ENCODE measurements around the gene SETDB2.

Gene SETDB2

DNA sequence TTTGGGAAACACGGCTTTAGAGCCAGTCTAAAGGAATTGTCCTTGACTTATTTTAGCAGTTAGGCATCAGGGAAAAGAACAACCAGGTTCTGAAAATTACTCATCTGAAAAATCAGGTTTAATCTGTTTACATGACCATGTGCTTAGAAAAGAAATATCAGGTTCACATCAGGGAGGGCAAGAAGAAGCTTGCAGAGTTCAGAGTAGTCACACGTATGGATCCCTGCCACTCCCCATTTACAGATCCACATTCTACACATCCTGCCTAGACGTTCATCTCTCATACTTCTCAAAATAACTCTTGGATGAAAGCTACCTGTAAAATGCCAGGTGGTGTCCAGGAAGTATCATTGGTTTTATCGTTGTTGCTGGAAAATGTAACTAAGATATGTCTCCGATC, 37.7 kb downstream of the SETDB2 start:
- DNase-seq: no peak

DNA sequence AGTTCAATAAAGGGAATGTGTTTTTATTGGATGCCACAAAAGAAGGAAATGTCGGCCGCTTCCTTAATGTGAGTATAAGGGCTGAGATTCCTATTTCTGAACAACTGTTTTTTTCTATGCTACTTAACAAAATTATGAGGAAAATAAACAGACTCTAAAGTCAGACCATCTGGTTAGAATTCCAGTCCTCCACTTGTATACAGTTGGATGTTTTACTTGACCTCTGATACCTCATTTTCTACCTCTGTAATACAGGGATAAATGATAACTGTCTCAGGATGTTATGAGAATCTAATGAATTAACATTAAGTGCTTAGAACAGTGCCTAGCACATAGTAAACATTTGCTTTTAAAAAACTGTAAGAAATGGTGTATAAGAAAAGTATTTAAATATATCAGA, 44.5 kb downstream of the SETDB2 start:
- no peak for DNase-seq

DNA sequence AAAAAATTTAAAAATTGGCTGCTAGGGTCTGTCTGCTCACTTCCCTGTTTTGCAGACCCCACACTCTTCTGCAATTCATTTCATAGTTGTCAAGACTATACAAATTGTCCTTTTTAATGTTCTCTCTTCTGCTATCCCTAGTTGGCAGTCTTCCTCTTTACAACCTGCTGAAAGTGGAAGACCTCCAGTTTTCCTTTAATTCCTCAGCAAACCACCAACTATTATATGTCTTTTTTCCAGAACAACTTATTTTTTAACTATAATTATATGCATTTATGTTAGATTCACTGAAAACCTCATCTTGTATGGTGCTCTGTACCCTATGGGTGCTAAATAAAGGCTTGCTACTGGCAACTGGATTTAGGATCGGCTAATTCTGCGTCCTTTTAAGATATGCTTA, 50.6 kb downstream of the SETDB2 start:
- no peak for DNase-seq

DNA sequence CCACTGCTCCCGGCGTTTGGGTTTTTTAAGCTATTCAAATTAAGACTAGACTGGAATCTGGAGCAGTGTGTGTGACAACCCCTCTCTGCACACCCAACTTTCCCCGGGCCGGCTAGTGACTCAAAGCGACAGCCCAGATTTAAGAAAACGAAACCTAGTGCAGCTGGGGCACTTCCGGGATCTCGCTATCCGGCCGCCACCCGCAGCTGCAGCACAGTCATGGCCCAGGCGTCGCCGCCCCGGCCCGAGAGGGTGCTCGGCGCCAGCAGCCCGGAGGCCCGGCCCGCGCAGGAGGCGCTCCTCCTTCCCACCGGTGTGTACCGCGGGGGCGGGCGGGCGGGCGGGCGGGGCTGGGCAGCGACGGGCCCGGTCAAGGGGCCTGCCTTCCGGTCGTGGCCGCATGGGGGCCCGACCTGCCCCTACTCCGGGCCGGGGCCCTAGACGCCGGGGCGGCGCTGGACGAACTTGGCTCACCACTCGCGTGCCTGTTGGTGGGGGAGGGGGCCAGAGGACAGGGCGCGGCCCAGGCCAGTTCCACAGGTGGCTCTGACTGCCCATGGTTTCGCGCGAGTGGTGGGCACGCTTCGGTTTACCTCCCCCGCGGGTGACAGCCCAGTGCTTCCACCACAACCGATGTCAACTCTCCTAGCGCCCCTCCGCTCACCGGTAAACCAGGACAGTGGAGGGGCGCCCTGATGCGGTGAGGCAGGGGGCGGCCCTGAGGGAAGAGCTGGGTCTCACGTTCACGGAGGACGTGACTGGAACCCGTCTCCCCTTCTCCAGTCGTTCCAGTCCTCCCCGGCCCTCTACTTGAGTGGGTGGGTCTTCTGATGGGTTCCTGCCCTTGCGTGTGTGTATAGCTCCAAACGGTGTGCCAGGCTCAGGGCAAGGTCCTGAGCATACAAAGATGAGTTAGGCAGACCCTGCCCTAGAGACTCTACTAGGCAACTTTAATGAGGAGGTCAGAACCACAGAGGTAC, 52.0 kb downstream of the SETDB2 start, which contains the start of gene PHF11:
Gene PHF11, plus strand, starts transcription at position 171 of the 980 bp plus-strand sequence. Its CDS starts 49 bp downstream, at position 220.
- DNase-seq: peak; percentile 80

DNA sequence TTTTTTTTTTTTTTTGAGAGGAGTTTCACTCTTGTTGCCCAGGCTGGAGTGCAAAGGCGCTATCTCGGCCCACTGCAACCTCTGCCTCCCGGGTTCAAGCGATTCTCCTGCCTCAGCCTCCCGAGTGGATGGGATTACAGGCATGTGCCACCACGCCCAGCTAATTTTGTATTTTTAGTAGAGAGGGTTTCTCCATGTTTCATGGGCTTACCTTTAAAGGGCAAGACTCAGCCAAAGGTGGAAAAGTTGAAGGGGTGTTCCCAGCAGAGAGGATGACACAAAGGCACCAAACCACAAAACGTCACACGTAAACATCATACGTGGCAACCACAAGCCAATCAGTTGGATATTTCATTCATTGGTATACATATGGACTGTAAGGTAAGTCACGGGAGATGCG, 52.8 kb downstream of the SETDB2 start:
- peak; percentile 8 for DNase-seq

DNA sequence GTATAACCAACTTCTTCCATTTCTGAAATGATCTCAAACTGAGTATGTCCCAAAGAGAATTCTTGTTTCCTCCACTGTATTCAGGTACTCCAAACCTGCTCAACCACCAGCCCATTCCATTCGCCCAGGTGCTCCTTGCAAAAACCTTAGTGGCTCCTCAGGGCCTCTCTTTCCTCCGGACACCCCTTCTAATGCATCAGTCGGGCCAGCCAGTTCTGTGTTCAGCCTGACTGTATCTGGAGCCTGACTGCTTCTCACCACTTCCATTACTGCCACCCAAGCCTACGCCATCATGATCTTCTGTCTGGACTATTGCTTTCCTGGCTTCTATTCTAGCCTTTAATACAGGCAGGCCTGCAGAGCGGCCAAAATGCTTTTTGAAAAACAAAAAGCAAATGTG, 53.2 kb downstream of the SETDB2 start:
- peak; percentile 18 for DNase-seq

DNA sequence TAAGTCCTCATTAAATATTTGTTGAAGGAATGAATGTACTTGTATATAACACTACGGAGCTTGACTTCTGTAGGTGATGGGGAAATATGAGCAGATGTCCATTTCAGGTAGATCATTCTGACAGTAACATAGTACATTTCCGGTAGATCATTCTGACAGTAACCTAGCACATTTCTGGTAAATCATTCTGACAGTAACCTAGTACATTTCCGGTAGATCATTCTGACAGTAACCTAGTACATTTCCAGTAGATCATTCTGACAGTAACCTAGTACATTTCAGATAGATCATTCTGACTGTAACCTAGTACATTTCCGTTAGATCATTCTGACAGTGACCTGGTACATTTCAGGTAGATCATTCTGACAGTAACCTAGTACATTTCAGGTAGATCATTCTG, 54.1 kb downstream of the SETDB2 start:
- DNase-seq: no peak

DNA sequence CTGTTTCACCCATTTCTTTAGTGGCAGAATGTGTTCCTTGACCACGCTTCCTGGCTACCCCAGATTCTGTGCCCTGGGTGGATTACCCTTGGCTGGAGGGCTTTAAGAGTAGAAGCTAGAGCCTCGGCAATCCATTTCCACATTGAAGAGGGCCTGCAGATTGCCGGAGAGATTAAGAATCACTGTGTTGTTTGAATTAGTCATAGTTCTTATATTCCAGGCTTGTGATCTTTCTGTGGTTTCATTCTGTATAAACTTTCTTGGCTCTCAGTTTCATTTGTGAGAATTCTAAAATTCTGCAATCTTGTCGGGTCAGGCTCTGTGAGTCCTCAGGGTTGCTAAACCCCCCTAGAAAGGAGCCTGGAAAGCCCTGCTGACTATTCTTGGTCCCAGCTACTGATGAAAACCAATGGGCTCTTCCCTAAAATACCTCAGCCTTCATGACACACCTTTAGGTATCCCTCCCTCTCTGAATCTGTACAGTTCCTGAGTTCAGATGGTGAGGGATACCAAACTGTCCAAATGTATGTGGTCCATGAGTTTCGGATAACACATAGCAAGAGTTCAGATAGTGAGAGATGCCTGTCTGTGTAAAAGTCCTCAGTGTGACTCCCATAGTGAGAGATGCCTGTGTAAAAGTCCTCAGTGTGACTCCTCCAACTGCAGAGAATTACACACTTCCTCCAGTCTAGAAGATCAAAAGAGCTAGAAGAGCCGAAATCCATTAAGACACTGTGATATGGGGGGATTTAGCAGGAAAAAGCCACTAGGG, 56.0 kb downstream of the SETDB2 start:
- no peak for DNase-seq

DNA sequence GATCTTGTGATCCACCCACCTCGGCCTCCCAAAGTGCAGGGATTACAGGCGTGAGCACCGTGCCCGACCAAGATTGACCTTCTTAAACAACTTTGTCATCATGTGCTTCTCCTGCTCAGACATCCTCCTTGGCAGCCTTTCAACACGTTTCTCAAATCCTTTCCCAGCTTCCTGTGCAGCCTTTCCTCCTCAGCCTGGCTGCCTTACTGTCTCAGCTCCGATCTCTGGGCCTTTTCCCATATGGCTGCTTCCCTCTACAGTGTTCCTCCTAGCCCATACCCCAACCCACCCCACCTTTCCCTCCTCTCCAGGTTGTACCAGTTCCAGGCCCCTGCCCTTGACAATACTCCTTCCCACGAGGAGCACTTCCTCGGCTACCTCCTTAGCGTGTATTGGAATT, 58.9 kb downstream of the SETDB2 start:
- DNase-seq: no peak

DNA sequence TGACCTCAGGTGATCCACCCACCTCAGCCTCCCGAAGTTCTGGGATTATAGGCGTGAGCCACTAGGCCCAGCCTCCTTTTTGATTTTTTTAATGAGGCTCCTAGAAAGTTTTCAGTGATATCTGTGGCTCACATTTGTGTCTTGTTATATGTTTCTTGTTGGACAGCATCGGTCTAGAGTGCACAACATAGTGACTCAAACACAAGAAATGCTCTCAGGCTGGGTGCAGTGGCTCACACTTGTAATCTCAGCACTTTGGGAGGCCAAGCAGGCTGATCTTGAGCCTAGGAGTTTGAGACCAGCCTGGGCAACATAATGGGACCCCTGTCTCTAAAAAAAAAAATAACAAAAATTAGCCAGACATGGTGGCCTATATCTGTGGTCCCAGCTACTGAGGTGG, 59.9 kb downstream of the SETDB2 start:
- no peak for DNase-seq

DNA sequence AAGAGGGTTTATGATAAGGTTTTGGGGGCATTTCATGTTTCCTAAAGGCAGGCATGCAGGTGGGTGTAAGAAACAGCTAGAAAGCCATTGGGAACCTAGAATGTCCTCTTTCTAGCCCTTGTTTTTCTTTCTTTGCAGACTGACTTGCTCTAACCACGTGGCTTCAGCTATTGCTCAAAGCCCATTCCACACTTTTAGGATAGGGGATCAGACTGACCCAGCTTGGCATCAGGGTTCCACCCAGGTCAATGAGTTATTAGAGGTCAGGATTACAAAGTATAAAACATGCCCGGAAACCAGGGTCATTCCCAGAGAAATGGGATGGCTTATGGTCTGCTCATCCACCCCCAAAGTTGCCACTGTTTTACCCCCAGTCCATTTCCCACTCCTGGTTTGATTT, 68.5 kb downstream of the SETDB2 start:
- no peak for DNase-seq

DNA sequence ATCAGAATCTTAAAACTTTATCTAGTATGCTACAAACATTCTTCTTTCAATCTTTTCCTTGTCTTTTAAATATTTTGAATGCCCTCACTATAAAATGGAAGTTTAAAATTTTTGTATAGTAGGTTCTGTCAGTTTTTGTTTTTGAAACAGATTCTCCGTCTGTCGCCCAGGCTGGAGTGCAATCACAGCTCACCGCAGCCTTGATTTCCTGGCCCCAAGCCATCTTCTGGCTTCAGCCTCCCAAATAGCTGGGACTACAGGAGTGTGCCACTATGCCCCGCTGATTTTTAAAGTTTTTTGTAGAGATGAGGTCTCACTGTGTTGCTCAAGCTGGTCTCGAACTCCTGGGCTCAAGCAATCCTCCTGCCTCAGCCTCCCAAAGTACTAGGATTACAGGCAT, 72.4 kb downstream of the SETDB2 start:
- DNase-seq: no peak

DNA sequence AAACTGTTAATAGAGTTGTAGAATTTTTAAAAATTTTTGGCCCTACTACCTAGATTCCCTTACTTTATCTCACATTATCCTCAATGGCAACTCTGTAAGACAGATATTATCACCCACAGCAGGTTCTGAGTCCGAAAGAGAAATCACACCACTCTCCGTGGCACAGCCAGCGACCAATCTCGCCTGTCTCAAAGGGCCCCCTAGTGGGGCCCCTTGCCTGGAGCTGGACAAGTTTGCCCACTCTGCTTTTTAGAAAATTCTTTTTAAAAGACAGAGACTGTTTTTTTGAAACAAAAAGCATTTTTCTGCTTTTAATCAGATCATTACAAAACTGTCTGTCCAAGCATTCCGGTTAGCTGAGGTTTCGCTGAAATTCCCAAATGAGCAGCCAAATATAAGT, 73.4 kb downstream of the SETDB2 start:
- DNase-seq: no peak

DNA sequence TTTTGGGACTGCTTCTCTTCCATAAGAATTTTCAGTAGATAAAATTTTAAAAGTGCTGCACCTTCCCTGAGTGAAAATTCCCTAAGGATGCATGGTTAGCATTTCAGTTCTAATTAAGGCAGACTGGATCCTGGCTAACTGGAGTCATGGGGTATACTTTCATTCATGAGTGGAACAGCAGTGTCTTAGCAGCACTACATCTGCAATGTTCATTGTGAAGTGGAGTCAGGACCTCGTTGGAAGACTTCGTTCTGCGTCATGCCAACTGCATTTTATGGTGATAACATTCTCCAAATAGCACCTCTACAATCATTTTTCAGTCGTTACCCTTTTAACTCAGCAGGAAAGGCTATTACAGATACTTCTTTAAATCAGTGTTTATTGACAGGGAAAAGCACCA, 77.2 kb downstream of the SETDB2 start:
- DNase-seq: no peak

DNA sequence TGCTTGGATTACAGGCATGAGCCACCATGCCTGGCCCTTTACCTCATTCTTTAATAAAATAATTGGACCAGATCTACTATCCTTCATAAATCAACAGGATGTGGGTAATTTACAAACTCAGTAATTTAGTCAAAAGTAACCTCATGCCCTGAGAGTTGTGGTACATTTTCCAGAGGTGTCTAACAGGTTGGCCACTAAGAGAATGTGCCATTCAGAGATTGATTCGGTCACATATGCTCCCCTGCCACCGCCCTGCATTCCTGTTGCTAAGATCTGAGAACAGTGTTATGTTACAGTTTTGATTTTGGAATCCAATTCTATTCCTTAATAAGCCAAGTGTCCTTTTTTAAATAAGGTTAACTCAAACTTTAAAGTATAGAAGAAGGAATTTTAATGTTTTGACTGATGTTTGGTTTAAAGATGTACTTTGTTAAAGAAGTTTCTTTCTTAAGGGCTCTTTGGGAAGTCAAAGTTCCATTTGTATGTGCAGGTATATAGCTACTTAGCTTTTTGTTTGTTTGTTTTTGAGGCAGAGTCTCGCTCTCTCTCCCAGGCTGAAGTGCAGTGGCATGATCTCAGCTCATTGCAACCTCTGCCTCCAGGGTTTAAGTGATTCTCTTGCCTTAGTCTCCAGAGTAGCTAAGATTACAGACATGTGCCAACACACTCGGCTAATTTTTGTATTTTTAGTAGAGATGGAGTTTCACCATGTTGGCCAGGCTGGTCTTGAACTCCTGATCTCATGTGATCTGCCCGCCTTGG, 80.8 kb downstream of the SETDB2 start:
- no peak for DNase-seq

DNA sequence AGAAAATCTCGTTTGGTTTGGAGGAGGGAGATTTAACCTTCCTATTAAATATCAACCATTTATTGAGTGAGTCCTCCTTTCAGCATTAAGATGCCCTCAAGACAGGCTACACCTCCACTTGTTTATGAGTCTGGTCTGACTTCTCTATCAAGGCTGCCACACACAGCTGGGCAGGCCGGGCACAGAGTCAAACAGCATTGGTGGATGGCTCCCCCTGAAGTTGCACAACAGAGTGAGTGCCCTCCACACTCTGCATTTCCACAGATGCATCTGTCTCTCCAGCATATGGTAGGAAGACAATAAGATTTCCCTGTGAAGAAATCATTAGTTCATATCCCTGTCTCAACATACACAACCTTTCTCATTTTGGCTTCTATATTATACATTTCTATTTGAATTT, 83.0 kb downstream of the SETDB2 start:
- DNase-seq: no peak

DNA sequence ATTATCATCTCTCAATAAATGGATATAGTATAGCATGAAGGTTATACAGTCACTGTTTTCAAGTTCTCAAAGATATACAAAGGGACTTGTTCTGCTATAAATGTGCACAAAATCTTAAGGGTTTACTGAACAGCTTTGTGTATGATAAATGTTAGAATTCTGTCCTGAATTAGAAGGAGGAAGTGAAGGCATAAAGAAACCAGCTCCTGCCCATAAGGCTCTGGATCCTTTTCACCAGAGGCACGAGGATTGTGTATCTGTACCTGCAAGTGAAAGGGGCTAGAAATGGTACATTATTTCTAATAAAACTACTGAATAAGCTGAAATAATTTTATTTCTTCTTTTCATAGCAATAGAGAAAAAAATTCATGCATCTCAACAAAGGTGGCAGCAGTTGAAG, 84.1 kb downstream of the SETDB2 start:
- DNase-seq: no peak

DNA sequence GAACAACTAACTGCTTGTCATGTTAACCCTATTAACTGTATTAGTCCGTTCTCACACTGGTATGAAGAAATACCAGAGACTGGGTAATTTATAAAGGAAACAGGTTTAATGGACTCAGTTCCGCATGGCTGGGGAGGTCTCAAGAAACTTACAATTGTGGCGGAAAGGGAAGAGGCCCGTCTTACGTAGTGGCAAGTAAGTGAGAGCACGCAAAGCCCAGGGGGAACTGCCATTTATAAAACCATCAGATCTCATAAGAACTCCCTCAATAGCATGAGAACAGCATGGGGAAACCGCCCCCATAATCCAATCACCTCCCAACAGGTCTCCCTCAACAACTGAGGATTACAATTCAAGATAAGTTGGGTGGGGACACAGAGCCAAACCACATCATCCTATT, 86.4 kb downstream of the SETDB2 start:
- DNase-seq: no peak

DNA sequence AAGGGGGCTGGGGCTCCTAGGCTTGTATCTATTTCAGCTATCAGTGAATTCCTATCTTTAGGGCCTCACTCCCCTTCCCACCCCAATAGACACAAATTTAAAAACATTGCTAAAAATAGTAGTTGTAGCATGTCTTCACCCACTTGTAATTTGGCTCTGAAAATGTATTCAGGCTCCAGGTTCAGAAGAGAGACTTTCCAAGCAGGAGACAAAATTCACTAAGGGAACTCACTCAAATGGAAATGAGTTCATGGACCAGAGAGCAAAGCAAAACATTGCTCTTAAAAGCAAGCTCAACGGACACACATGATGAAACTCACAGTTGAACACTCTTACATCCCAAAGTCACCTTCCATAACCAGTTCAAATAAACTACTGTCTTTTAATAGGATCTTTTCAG, 88.5 kb downstream of the SETDB2 start:
- DNase-seq: no peak

DNA sequence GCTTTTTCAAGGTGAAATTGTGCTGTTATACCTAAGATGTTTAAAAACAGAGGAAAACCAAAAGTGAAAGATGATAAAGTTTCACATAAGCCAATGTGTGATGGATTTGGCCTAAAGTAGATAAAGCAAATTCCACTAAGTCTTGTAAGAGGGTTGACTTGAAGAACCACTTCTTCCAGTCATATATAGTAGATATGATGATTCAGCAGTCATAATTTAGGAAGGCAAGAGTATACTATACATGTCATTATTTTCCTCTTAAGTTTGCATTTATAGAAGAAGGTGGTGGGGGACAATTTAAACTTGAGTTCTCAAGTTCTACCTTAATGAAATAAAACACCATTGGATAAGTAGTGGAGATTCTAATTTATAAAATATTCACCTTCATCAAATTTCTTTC, 88.9 kb downstream of the SETDB2 start:
- no peak for DNase-seq

DNA sequence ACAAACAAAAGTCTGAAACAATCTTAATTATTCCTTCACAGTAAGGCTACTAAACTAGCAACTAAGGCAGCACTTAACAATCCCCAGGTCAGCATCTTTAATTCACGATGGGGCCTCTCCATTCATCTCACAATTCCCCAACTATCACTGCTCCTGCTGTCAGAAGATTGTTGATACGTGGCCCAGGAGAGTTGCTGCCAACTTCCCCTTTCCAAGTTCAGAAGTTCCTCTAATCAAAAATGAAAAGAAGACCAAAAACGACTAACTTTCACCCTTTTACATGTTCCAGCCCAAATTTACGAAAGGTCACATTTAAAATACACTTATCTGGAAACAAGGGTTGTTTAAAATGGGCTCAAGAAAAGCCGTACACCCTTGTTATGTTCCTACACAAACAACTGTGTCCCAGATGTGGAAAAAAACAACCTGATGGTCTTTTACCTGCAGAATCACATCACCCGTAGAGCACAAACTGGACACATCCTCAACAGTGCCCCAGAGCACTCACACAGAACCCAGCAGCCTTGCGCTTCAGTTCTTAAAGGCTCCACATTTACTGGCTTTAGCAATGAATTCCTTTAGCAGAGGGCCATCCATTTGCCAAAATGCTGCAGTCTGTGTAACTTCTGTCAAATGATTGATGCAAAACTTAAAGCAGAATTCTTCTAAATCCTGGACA, 89.7 kb downstream of the SETDB2 start:
- DNase-seq: no peak

DNA sequence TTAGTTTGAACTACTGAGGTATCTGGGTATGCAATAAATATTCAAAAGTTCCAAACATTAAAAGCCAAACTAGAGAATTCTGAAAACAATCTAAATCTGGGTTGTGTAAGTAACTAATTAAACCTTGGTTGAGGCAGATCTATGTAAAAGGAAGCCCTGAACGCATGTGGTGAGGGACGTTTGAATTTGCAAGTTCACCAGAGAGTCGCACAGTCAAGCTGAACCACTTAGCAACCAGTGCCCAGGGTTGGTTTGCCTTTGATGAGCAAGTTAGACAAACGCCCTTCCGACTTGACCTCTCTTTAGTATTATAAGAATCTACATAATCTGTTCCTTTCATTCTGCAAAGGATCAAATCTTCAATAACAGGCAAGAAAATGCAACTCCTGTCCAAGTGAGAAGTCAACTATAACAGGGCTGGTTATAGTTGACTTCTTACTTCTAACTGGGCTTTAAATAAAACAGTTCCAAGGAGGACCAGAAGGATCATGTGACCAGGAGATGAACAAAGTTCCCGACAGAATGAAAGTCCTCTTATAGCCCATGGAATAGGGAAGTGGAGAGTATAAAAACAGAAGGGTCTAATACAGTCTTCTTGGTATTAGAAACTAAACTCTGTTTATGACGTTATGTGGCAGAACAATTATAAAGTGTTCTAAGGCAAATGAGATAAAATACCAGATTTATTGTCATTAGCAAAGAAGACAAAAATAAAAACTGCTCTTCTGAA, 92.2 kb downstream of the SETDB2 start:
- no peak for DNase-seq

Measured in retina (tissue), 1 donor.